Measurements from ENCODE around the gene TM9SF4.

- TF ChIP-seq SIN3A (IDR thresholded peaks at IDR 0.05; ENCODE audit: borderline replicate concordance, insufficient read depth, low read length) (no peak), TAF1 (IDR thresholded peaks at IDR 0.05; ENCODE audit: borderline replicate concordance, insufficient read depth, low read length) (no peak)
These were observed 5.8 kb downstream of the TM9SF4 start for GRCh38 chr20:32115211-32115767.

All from PFSK-1 (cell line).